Subcutaneous abdominal adipose tissue (tissue), 5 donors: ENCODE measurements around the gene ERCC6L2.

Source experiments
- H3K27ac ChIP-seq: one replicate; pipeline ENCODE4 v1.7.0; 2013; ENCODE audit warnings: low read depth, mild to moderate bottlenecking, inconsistent platforms, low read length, moderate library complexity
- H3K27me3 ChIP-seq, 5 donors: one replicate each; pipeline ENCODE4 v1.7.0; 2013; ENCODE audit warnings: low read length in 5 of 5, inconsistent platforms in 1 of 5; ENCODE audit not compliant: control insufficient read depth in 5 of 5, insufficient read depth in 4 of 5
- H3K36me3 ChIP-seq, 5 donors: one replicate each; pipeline ENCODE4 v1.7.0; 2013; ENCODE audit warnings: low read length in 5 of 5; ENCODE audit not compliant: control insufficient read depth in 5 of 5, insufficient read depth in 5 of 5
- H3K4me1 ChIP-seq, 5 donors: one replicate each; pipeline ENCODE4 v1.7.0; 2013; ENCODE audit warnings: low read length in 5 of 5, mild to moderate bottlenecking in 3 of 5, moderate library complexity in 1 of 5; ENCODE audit not compliant: control insufficient read depth in 5 of 5, insufficient read depth in 5 of 5
- H3K4me3 ChIP-seq, 5 donors: one replicate each; pipeline ENCODE4 v1.7.0; 2013; ENCODE audit warnings: low read length in 5 of 5, low read depth in 1 of 5
- H3K9ac ChIP-seq, 5 donors: one replicate each; pipeline ENCODE4 v1.7.0; 2013; ENCODE audit warnings: low read length in 5 of 5, mild to moderate bottlenecking in 4 of 5, moderate library complexity in 3 of 5
- H3K9me3 ChIP-seq, 5 donors: one replicate each; pipeline ENCODE4 v1.7.0; 2013; ENCODE audit warnings: low read length in 5 of 5; ENCODE audit not compliant: control insufficient read depth in 5 of 5
- donor health status: healthy.
- donor health status: healthy.
- donor health status: healthy.
- donor health status: healthy.
- donor health status: healthy.

The ERCC6L2 gene

DNA sequence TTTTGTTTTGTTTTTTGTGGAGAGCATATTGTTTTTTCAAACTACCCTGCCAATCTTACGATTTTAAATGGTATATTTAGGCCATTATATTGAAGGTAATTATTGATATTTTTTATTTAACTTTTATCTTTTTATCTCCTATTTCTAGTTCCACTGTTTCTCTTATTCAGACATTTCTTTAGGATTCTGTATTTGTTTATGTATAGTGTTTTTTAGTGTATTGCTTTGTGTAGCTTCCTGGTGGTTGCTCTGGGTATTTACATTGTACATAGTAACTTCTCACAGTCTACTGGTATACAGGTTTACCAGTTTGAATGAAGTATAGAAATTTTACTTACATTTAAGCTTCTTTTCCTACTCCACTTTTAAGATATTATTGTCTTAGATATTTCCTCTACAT lies 63.2 kb downstream of the ERCC6L2 start:
- Histone ChIP-seq H3K27ac (no peak overlapping the region), H3K9me3 (peaks cover 0 to 6% (median 0%) of the 10 kb centered on the region in 5 donors), H3K36me3 (peaks cover 23 to 73% (median 47%) of the 10 kb centered on the region in 5 donors), H3K4me3 (no peak overlapping the region), H3K9ac (no peak overlapping the region), H3K4me1 (no peaks in the 10 kb centered on the region), H3K27me3 (no peaks in the 10 kb centered on the region)

DNA sequence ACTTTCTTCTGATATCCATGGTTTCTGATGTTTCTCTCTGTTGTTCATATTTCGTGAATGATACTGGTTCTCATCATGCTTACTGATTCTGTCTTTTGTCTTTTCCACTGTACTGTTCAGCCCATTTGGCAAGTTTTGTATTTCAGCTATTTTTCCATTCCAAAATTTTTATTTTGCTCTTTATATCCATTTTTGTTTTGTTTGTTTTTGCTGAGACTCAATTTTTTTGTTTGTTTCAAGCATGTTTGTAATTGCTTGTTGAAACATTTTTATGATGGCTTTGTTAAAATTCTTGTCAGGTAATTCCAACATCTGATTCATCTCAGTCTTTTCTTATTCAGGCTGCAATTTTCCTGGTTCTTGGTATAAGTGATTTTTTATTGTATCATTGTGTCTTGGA lies 64.0 kb downstream of the ERCC6L2 start:
- no peak overlapping the region for H3K9ac ChIP-seq
- peaks cover 24 to 70% (median 47%) of the 10 kb centered on the region in 5 donors for H3K36me3 ChIP-seq
- H3K4me1 ChIP-seq = no peaks in the 10 kb centered on the region
- no peaks in the 10 kb centered on the region for H3K27me3 ChIP-seq
- peaks cover 0 to 6% (median 0%) of the 10 kb centered on the region in 5 donors for H3K9me3 ChIP-seq
- no peak overlapping the region for H3K4me3 ChIP-seq
- H3K27ac ChIP-seq = no peak overlapping the region

- Histone ChIP-seq H3K9me3 (peaks cover 0 to 6% (median 0%) of the 10 kb centered on the region in 5 donors), H3K36me3 (peaks cover 23 to 63% (median 42%) of the 10 kb centered on the region in 5 donors), H3K4me1 (no peaks in the 10 kb centered on the region), H3K27me3 (no peaks in the 10 kb centered on the region), H3K4me3 (no peak overlapping the region), H3K9ac (no peak overlapping the region), H3K27ac (no peak overlapping the region)
Measured at GRCh38 chr9:95940265-95940664, 64.8 kb downstream of the ERCC6L2 start.

GRCh38 chr9:95942016-95942415 lies 66.5 kb downstream of the ERCC6L2 start:
- Histone ChIP-seq H3K36me3 (peaks cover 28 to 56% (median 31%) of the 10 kb centered on the region in 5 donors), H3K27ac (no peak overlapping the region), H3K9ac (no peak overlapping the region), H3K4me1 (no peaks in the 10 kb centered on the region), H3K9me3 (peaks cover 0 to 6% (median 0%) of the 10 kb centered on the region in 5 donors), H3K4me3 (no peak overlapping the region), H3K27me3 (no peaks in the 10 kb centered on the region)

GRCh38 chr9:95947118-95947517 lies 71.6 kb downstream of the ERCC6L2 start:
- peaks cover 17 to 38% (median 28%) of the 10 kb centered on the region in 5 donors for H3K36me3 ChIP-seq
- H3K4me1 ChIP-seq = no peaks in the 10 kb centered on the region
- no peak overlapping the region for H3K27ac ChIP-seq
- H3K27me3 ChIP-seq = no peaks in the 10 kb centered on the region
- peaks cover 0 to 6% (median 0%) of the 10 kb centered on the region in 5 donors for H3K9me3 ChIP-seq
- H3K9ac ChIP-seq = no peak overlapping the region
- H3K4me3 ChIP-seq = no peak overlapping the region

DNA sequence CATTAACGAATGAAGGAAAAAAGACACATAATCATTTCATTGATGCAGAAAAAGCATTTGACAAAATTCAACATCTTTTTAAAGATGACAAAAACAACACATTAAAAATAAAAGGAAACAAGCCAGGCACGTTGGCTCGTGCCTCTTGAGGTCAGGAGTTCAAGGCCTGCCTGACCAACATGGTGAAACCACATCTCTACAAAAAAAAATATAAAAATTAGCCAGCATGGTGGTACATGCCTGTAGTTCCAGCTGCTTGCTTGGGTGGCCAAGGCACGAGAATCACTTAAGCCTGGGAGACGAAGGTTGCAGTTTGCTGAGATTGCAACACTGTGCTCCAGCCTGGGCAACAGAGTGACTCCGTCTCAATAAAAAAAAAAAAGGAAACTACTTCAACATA lies 77.0 kb downstream of the ERCC6L2 start:
- H3K36me3 ChIP-seq = peaks cover 2 to 25% (median 19%) of the 10 kb centered on the region in 5 donors
- H3K4me1 ChIP-seq = no peaks in the 10 kb centered on the region
- H3K9me3 ChIP-seq = peaks cover 0 to 7% (median 0%) of the 10 kb centered on the region in 5 donors
- H3K9ac ChIP-seq = no peak overlapping the region
- H3K27me3 ChIP-seq = no peaks in the 10 kb centered on the region
- no peak overlapping the region for H3K4me3 ChIP-seq
- no peak overlapping the region for H3K27ac ChIP-seq

DNA sequence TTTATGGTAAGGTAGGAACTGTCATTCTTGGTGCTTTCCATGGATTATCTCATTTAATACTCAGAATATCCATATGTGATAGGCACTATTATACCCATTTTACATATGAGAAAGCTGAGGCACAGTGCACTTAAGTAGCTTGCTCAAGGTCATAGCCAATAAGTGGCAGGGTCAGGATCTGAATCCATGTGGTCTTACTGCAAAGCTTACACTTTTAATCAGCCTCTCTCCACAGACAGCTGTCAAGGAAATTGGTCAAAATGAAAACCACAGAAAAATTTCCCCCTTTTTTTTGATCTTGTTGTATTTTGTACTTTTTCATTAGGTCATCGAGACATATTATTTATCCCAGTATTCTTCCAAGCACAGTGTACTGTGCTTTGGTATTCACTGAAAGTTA lies 78.5 kb downstream of the ERCC6L2 start:
- Histone ChIP-seq H3K27ac (no peak overlapping the region), H3K27me3 (no peaks in the 10 kb centered on the region), H3K9me3 (peaks cover 0 to 7% (median 0%) of the 10 kb centered on the region in 5 donors), H3K4me1 (no peaks in the 10 kb centered on the region), H3K4me3 (no peak overlapping the region), H3K9ac (no peak overlapping the region), H3K36me3 (peaks cover 2 to 22% (median 14%) of the 10 kb centered on the region in 5 donors)

GRCh38 chr9:95954940-95955339 lies 79.4 kb downstream of the ERCC6L2 start:
- no peaks in the 10 kb centered on the region for H3K4me1 ChIP-seq
- H3K4me3 ChIP-seq = no peak overlapping the region
- H3K27me3 ChIP-seq = no peaks in the 10 kb centered on the region
- H3K27ac ChIP-seq = no peak overlapping the region
- H3K9me3 ChIP-seq = peaks cover 0 to 7% (median 0%) of the 10 kb centered on the region in 5 donors
- H3K9ac ChIP-seq = no peak overlapping the region
- H3K36me3 ChIP-seq = peaks cover 2 to 22% (median 14%) of the 10 kb centered on the region in 5 donors

DNA sequence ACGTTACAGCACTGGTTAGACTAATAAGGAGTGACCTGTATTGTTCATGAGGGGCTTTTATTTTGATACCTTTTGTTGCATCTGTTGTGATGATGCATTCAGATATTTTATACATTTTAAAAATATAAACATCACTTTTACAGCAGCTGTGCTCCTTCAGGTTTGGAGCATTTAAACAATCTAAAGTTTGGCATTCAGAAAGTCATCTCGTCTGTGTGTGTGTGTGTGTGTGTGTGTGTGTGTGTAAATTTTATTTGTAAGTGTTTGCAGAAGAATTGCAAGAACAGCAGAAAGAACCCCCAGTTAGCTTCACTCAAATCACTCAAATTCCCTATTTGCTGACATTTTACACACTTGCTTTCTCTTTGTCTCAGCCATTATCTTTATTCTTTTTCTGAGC lies 87.4 kb downstream of the ERCC6L2 start:
- Histone ChIP-seq H3K9ac (no peak overlapping the region), H3K27ac (no peak overlapping the region)

DNA sequence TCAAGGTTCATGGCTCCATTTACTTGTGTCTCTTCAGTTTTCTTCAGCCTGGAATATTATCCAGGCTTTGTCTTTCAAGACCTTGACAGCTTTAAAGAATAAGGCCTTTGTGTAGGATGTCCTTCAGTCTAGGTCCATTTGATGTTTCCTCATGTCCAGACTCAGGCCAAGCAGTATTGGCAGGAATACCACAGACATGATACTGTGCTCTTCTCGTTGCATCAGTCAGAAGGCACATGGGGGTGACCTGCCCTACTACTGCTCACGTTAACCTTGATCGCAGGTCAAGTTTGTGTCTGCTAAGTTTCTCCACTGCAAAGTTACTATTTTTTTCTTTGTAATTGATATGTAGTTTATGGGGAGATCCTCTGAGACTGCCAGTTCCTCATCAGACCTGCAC lies 88.2 kb downstream of the ERCC6L2 start:
- Histone ChIP-seq H3K27me3 (no peaks in the 10 kb centered on the region), H3K4me1 (peaks cover 0 to 9% (median 4%) of the 10 kb centered on the region in 5 donors), H3K9ac (no peak overlapping the region), H3K27ac (no peak overlapping the region), H3K9me3 (no peaks in the 10 kb centered on the region), H3K4me3 (no peak overlapping the region), H3K36me3 (peaks cover 0 to 6% (median 0%) of the 10 kb centered on the region in 5 donors)

More for the DNA sequence above, 87.4 kb downstream of the ERCC6L2 start:
- peaks cover 0 to 9% (median 4%) of the 10 kb centered on the region in 5 donors for H3K4me1 ChIP-seq
- H3K9me3 ChIP-seq = no peaks in the 10 kb centered on the region
- peaks cover 0 to 6% (median 0%) of the 10 kb centered on the region in 5 donors for H3K36me3 ChIP-seq
- no peaks in the 10 kb centered on the region for H3K27me3 ChIP-seq
- no peak overlapping the region for H3K4me3 ChIP-seq
